ENCODE results near the gene LRSAM1. TPM values are rescaled to one million over a fixed set of nuclear protein-coding genes. Genes with fewer than 3 reads are reported as not detected.

Gene LRSAM1
- total RNA-seq, 6 donors from 2014 or later: 12.9 to 77.5 (median 25.4) TPM

- ATAC-seq (ENCODE audit: low FRiP score in 2 of 2): no peak
- peaks cover 12 to 17% (median 14%) of the 10 kb centered on the region in 4 donors for H3K4me1 ChIP-seq
- WGBS, 2 donors: 83 to 91% methylated on average over 4 to 6 of the region's 6 CpGs
- H3K27me3 ChIP-seq: no peaks in the 10 kb centered on the region
- TF ChIP-seq EP300 (IDR thresholded peaks at IDR 0.05) (no peak), POLR2AphosphoS5 (IDR thresholded peaks at IDR 0.05) (no peak), POLR2A (IDR thresholded peaks at IDR 0.05) (no peak), CTCF (IDR thresholded peaks at IDR 0.05) (no peak)
- no peaks in the 10 kb centered on the region for H3K9me3 ChIP-seq
- no peaks in the 10 kb centered on the region for H3K36me3 ChIP-seq
- no peak overlapping the region for H3K27ac ChIP-seq
- no peak for DNase-seq
- no peak overlapping the region for H3K4me3 ChIP-seq
Measured at GRCh38 chr9:127419348-127419747, 32.0 kb upstream of the LRSAM1 start.

- no peaks in the 10 kb centered on the region for H3K36me3 ChIP-seq
- no peaks in the 10 kb centered on the region for H3K9me3 ChIP-seq
- DNase-seq: no peak
- 86 to 87% methylated on average over 7 of the region's 7 CpGs for WGBS, 2 donors
- peaks cover 23 to 33% (median 26%) of the 10 kb centered on the region in 4 donors for H3K4me1 ChIP-seq
- H3K27ac ChIP-seq: no peak overlapping the region
- no peak for ATAC-seq (ENCODE audit: low FRiP score in 2 of 2)
- no peak for TF ChIP-seq POLR2A (IDR thresholded peaks at IDR 0.05)
- TF ChIP-seq CTCF (IDR thresholded peaks at IDR 0.05): no peak
- no peak for TF ChIP-seq EP300 (IDR thresholded peaks at IDR 0.05)
- no peak for TF ChIP-seq POLR2AphosphoS5 (IDR thresholded peaks at IDR 0.05)
- no peaks in the 10 kb centered on the region for H3K27me3 ChIP-seq
- no peak overlapping the region for H3K4me3 ChIP-seq
Measured at GRCh38 chr9:127421057-127421456, 30.3 kb upstream of the LRSAM1 start.

- peak overlapping the region in 1 of 4 donors; percentile 89 for H3K27ac ChIP-seq
- DNase-seq (no peak), ATAC-seq (ENCODE audit: low FRiP score in 2 of 2) (no peak)
- H3K27me3 ChIP-seq: no peaks in the 10 kb centered on the region
- peak overlapping the region in 1 of 4 donors; percentile 88 for H3K4me3 ChIP-seq
- peaks cover 0 to 3% (median 0%) of the 10 kb centered on the region in 4 donors for H3K36me3 ChIP-seq
- H3K9me3 ChIP-seq: no peaks in the 10 kb centered on the region
- TF ChIP-seq POLR2AphosphoS5 (IDR thresholded peaks at IDR 0.05) (no peak), EP300 (IDR thresholded peaks at IDR 0.05) (no peak), CTCF (IDR thresholded peaks at IDR 0.05) (no peak), POLR2A (IDR thresholded peaks at IDR 0.05) (no peak)
- WGBS, 2 donors: 88 to 94% methylated on average over 4 to 10 of the region's 10 CpGs
- H3K4me1 ChIP-seq: peaks cover 23 to 42% (median 26%) of the 10 kb centered on the region in 4 donors
Measured at GRCh38 chr9:127422133-127422782, 29.1 kb upstream of the LRSAM1 start.

- TF ChIP-seq CTCF (IDR thresholded peaks at IDR 0.05): no peak
- TF ChIP-seq POLR2AphosphoS5 (IDR thresholded peaks at IDR 0.05): no peak
- no peak for TF ChIP-seq EP300 (IDR thresholded peaks at IDR 0.05)
- TF ChIP-seq POLR2A (IDR thresholded peaks at IDR 0.05): no peak
- no peak for DNase-seq
- peaks cover 23 to 42% (median 26%) of the 10 kb centered on the region in 4 donors for H3K4me1 ChIP-seq
- WGBS, 2 donors: 61 to 64% methylated on average over 4 to 6 of the region's 6 CpGs
- no peak for ATAC-seq (ENCODE audit: low FRiP score in 2 of 2)
- H3K27me3 ChIP-seq: no peaks in the 10 kb centered on the region
- H3K36me3 ChIP-seq: peaks cover 0 to 3% (median 0%) of the 10 kb centered on the region in 4 donors
- H3K9me3 ChIP-seq: no peaks in the 10 kb centered on the region
- peak overlapping the region in 3 of 4 donors; percentile 66 to 88 (median 83) for H3K4me3 ChIP-seq
- H3K27ac ChIP-seq: peak overlapping the region in 1 of 4 donors; percentile 89
Measured at GRCh38 chr9:127422787-127423186, 28.5 kb upstream of the LRSAM1 start.

Measured in upper lobe of left lung (tissue), 6 donors.